Measurements from ENCODE around the gene ANKMY1. TPM values are rescaled to one million over a fixed set of nuclear protein-coding genes. Genes with fewer than 3 reads are reported as not detected.

ANKMY1 gene
- total and polyA plus RNA-seq, 10 donors: 7.6 to 45.5 (median 29.4) TPM

GRCh38 chr2:240591784-240592183 is 34.0 kb upstream of the ANKMY1 start:
- 94 to 98% (median 96%) methylated on average over 9 to 13 of the region's 13 CpGs for WGBS, 5 donors
- Histone ChIP-seq H3K36me3 (peaks cover 0 to 78% (median 68%) of the 10 kb centered on the region in 6 donors), H3K27ac (no peak overlapping the region), H3K27me3 (replicated peaks in 1 of 7) (no peaks in the 10 kb centered on the region), H3K4me1 (peaks cover 13 to 50% (median 35%) of the 10 kb centered on the region in 6 donors), H3K4me3 (no peak overlapping the region), H3K9me3 (no peaks in the 10 kb centered on the region)
- peak; percentile 70 for DNase-seq
- TF ChIP-seq POLR2A (IDR thresholded peaks at IDR 0.05): no peak
- peak in 1 of 3 donors; percentile 19 for TF ChIP-seq POLR2AphosphoS5 (IDR thresholded peaks at IDR 0.05)
- intact Hi-C loops (cut with DNase I; ENCODE audit: low total_unique reads): no loop called here

- Histone ChIP-seq H3K27ac (peak overlapping the region in 1 of 8 donors; percentile 30), H3K27me3 (replicated peaks in 1 of 7) (no peaks in the 10 kb centered on the region), H3K4me3 (no peak overlapping the region), H3K4me1 (peaks cover 13 to 50% (median 35%) of the 10 kb centered on the region in 6 donors), H3K36me3 (peaks cover 0 to 72% (median 63%) of the 10 kb centered on the region in 6 donors), H3K9me3 (no peaks in the 10 kb centered on the region)
- DNase-seq: peak; percentile 34
- 88 to 99% (median 97%) methylated on average over 6 of the region's 6 CpGs for WGBS, 5 donors
- TF ChIP-seq POLR2AphosphoS5 (IDR thresholded peaks at IDR 0.05): no peak
- no peak for TF ChIP-seq CTCF (IDR thresholded peaks at IDR 0.05 in 8 of 11, conservative IDR thresholded peaks at IDR 0.05 in 3 of 11)
- no peak for TF ChIP-seq POLR2A (IDR thresholded peaks at IDR 0.05)
- intact Hi-C loops (cut with DNase I; ENCODE audit: low total_unique reads): no loop called here
Measured at GRCh38 chr2:240591226-240591625, 33.4 kb upstream of the ANKMY1 start.

- no peaks in the 10 kb centered on the region for H3K27me3 ChIP-seq (replicated peaks in 1 of 7)
- intact Hi-C loops (cut with DNase I; ENCODE audit: low total_unique reads): no loop called here
- no peaks in the 10 kb centered on the region for H3K9me3 ChIP-seq
- TF ChIP-seq POLR2AphosphoS5 (IDR thresholded peaks at IDR 0.05) (no peak), POLR2A (IDR thresholded peaks at IDR 0.05) (no peak), CTCF (IDR thresholded peaks at IDR 0.05 in 8 of 11, conservative IDR thresholded peaks at IDR 0.05 in 3 of 11) (no peak)
- H3K27ac ChIP-seq: peak overlapping the region in 1 of 8 donors; percentile 30
- DNase-seq: peak; percentile 66
- peaks cover 0 to 67% (median 57%) of the 10 kb centered on the region in 6 donors for H3K36me3 ChIP-seq
- H3K4me1 ChIP-seq: peaks cover 13 to 52% (median 37%) of the 10 kb centered on the region in 6 donors
- 87 to 98% (median 97%) methylated on average over 3 to 21 of the region's 21 CpGs for WGBS, 5 donors
- H3K4me3 ChIP-seq: no peak overlapping the region
Measured at GRCh38 chr2:240590681-240591111, 32.9 kb upstream of the ANKMY1 start.

- Histone ChIP-seq H3K4me1 (peaks cover 17 to 58% (median 42%) of the 10 kb centered on the region in 6 donors), H3K27ac (peak overlapping the region in 5 of 8 donors; percentile 59 to 98 (median 95)), H3K9me3 (no peaks in the 10 kb centered on the region), H3K36me3 (peaks cover 0 to 60% (median 50%) of the 10 kb centered on the region in 6 donors), H3K27me3 (replicated peaks in 1 of 7) (no peaks in the 10 kb centered on the region), H3K4me3 (peak overlapping the region in 2 of 8 donors; percentile 1 to 96)
- DNase-seq: peak; percentile 64
- no peak for TF ChIP-seq POLR2AphosphoS5 (IDR thresholded peaks at IDR 0.05)
- no peak for TF ChIP-seq CTCF (IDR thresholded peaks at IDR 0.05 in 8 of 11, conservative IDR thresholded peaks at IDR 0.05 in 3 of 11)
- TF ChIP-seq POLR2A (IDR thresholded peaks at IDR 0.05): no peak
- 83 to 93% (median 85%) methylated on average over 13 to 16 of the region's 16 CpGs for WGBS, 5 donors
- intact Hi-C loops (cut with DNase I; ENCODE audit: low total_unique reads): no loop called here
Measured at GRCh38 chr2:240589850-240590525, 32.2 kb upstream of the ANKMY1 start.

Data from spleen (tissue), 11 donors.